ENCODE results near the gene GCDH.
"Not testable (repeated sequence)": the region's sequence is repeated elsewhere in the genome, so short reads cannot be mapped to it uniquely, and the experiment has no call there.

The GCDH gene

GRCh38 chr19:12872941-12873890 is 17.7 kb upstream of the GCDH start:
- peak; percentile 84 for DNase-seq

- no peak for DNase-seq
Observed at GRCh38 chr19:12873891-12874745, 16.8 kb upstream of the GCDH start.

- DNase-seq: no peak
Observed at GRCh38 chr19:12875086-12875485, 15.9 kb upstream of the GCDH start.

GRCh38 chr19:12880551-12881171 is 10.3 kb upstream of the GCDH start:
- DNase-seq: no peak

DNA sequence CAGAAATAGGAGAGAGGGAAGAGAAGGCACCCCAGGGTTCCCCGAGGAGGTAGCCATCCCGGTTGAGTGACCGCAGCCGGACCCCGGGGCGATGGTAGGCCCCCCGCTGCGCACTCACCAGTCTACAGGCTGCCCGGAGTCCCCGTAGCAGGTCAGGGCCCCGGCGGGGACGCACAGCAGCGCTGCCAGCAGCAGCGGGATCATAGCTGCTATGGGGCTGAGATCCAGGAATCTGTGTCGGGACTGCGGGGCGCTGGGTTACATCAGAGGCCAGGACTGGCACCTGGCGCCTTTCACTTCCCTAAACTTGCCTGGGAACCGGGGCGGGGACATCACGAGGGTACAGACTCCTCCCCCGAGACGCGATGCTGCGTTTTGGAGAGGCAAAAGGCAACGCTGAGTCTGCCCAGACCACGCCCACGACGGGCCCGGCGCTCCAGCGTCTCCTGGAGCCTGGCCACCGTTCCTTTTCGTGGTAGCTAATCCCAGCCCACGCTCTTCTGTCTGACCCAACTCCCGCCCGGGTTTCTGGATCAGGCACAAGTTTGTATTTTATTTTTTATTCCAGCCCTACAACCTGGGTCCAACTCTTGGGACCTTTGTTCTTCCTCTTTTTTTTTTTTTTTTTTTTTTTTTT is 9.7 kb upstream of the GCDH start, which contains the start of gene DNASE2:
TSS of gene DNASE2 (minus strand) at position 278 of the 637 bp plus-strand sequence. CDS start at position 204, 74 bp downstream.
- DNase-seq: peak; percentile 90

DNA sequence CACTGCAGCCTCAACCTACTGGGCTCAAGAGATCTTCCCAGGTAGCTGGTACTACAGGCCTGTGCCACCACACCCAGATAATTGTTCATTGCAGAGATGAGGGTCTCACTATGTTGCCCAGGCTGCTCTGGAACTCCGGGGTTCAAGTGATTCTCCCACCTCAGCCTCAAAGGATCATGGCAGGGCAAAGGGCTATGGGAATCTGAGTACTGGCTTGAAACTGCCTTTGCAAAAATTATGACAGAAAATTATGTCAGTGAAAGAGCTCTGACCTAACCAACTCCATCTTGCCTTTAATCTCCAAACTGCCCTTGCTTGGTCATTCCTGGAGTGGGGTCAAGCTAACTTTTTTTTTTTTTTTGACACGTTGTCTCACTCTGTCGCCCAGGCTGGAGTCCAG is 8.4 kb upstream of the GCDH start:
- DNase-seq: no peak

DNA sequence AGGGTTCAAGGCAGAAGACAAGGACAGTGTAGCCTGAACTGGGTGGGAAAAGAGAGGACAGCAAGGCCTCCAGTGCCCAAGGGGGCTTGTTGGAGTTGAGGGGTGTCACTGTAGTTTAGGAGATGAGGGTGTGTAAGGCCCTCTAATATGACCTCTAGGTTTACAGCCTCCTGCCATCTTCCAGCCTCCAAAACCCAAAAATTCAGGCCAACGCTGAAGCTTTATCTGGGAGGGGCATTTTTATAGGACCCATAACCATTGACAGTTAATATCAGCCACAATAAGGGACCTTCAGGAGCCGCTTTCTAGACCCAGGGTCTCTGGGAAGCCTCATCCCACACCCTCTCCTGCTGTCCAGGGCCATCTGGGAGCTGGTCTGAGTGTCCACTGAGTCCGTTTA is 6.8 kb upstream of the GCDH start:
- DNase-seq: no peak

DNA sequence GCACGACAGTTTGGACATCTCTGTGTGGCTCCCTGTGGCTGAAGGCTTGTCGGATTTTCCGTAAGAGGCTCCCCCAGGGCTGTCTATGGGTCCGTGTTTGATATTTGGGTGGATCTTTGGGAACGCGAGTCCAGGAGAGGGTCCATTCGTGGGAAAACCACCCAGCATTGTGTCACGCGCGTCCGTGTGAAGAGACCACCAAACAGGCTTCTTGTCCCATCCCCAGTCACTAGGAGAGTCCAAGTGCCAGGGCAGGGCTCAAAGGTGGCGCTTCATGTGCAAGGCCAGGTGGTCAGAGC is 6.4 kb upstream of the GCDH start:
- no peak for DNase-seq

DNA sequence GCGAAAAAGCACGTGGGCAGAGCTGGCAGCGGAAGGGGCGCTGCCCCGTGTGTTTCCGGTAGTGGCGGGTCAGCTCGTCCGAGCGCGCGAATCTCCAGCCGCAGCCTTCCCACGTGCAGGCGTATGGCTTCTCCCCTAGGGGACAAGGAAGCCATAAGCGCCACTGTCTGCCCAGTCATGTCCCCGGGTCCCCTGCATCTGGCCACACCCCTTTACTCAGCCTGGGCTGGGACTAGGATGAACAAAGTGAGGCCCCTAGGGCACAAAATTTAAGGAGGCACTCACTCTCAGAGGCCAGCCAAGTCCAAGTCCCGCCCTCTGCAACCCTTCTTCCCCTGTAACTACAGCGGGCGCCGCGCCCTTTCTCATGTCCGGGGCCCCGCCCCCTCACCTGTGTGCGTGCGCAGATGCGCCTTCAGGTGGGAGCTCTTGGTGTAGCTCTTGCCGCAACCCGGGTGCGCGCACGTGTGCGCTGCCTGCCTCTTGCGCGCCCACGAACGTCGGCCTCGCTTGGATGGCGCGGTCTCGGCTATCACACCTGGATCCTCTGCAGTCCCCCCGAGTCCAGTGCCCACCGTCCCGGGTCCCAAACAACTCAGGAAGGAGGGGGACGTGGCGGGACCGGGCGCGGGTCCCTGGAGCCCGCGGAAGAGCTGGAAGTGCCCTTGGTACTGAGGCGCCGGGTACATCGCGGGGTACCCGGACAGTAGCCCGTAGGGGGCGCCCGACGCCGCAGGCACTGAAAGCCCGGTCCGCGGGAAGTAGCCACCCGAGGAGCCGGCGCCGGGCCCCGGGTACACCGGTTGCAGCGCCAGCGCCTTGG is 5.8 kb upstream of the GCDH start:
- peak; percentile 92 for DNase-seq

GRCh38 chr19:12885749-12886650 is 5.0 kb upstream of the GCDH start:
- DNase-seq: no peak

DNA sequence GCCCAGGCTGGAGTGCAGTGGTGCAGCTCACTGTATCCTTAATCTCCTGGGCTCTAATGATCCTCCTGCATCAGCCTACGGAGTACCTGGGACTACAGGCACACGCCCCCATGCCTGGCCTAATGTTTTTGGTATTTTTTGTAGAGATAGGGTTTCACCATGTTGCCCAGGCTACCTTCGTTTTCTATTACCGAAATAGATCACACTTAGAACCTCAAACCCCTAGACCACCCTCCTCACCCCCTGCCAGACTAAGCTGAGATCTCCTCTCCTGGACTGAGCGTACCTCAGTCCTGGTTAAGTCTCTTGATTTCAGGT is 4.3 kb upstream of the GCDH start:
- no peak for DNase-seq

- no peak for DNase-seq
Observed at GRCh38 chr19:12886969-12887747, 3.8 kb upstream of the GCDH start, which contains the start of gene KLF1. Gene KLF1, minus strand, starts transcription at chr19:12887201. Its CDS starts 61 bp downstream, at chr19:12887140.

DNA sequence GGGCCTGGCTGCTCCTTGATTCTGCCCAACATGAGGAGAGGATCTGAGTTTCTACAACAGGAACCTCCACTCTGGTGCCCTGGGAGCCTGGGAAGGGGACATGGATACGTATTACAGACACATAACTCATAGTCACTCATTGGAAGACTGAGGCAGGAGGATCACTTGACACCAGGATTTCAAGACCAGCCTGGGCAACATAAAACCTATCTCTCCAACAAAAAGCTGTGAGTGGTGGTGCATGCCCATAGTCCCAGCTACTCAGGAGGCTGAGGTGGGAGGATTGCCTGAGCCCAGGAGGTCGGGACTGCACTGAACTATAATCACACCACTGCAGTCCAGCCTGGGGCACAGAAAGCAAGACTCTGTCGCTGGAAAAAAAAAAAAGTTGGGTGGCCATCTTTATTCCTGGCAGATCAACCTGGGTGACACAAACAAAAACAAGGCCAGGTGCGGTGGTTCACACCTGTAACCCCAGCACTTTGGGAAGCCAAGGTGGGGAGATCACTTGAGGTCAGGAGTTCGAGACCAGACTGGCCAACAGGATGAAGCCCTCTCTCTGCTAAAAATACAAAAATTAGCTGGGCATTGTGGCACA is 2.9 kb upstream of the GCDH start:
- DNase-seq: no peak

GRCh38 chr19:12890299-12890786 is 617 bp upstream of the GCDH start:
- not testable (repeated sequence) for DNase-seq

- no peak for DNase-seq
Observed at GRCh38 chr19:12891553-12892021, 627 bp downstream of the GCDH start.

DNA sequence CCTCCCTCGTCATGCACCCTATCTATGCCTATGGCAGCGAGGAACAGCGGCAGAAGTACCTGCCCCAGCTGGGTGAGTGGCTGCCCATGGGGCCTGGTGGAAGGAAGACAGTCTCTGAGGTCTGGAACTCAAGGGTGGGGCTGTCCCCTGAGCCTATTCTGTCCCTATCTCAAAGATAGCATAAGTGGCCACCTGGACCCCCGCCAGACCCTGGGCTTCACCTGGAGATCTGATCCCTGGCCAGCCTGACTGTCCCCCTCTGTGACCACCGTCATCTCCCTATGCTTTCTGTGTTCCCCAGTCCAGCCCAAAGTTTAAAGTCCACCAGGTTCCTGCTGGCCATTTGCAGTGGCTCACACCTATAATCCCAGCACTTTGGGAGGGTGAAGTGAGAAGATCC is 2.6 kb downstream of the GCDH start:
- DNase-seq: no peak

DNA sequence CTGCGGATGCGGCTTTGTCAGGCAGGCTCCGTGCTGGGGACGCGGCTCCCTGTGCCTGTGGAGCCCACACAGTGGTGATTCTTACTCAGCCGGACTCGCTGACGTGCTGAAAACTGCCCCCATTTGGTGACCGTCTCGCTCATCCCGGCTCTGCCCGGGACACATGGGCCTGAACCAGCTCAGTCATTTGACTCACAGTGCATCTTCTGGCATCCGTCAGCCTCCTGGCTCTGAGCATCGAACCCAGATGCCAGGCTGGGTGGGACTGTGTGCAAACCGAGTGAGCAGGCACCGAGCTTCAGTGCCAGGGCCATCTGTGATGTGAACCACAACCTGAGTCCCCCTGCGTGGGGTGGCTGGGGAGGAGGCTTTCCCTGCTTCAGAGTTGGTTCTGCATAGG is 5.5 kb downstream of the GCDH start:
- DNase-seq: no peak

GRCh38 chr19:12899891-12900518 is 9.0 kb downstream of the GCDH start:
- DNase-seq: no peak

DNA sequence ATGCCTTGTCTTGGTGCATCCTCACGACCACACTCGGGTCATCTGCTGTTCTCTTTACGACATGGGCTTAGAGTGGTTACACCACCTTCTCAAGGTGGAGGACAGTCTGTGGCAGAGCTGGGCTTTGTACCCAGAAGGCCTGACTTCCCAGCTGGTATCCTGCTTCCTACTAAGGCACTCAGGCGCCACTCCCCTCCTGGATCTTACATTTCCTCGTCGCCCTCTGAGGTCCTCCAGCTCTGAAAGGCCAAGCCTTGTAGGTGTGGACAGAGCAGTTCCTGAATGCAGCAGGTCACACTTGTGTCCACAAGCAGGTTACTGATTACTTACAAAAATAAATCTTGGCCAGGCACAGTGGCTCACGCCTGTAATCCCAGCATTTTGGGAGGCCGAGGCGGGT is 16.2 kb downstream of the GCDH start:
- no peak for DNase-seq

Measured in CD4-positive, alpha-beta T cell treated with Interleukin-10 for 1 hour (primary cell).